Uterus (tissue), 4 donors: ENCODE data around the gene WDR43. TPM values are rescaled to one million over a fixed set of nuclear protein-coding genes. Genes with fewer than 3 reads are reported as not detected.
A peak's percentile ranks its signal among the peaks of the same experiment; 100 is the strongest.

Experiments used
- DNase-seq, 2 donors: peaks; one replicate each; pipeline ENCODE4 v3.0.0-alpha.2; 2019 to 2020
- H3K27ac ChIP-seq, 2 donors: fragments of 200-600 bp; sonication (generic); 1 replicate in 1 of 2; 2 replicates in 1 of 2; pipeline ENCODE4 v1.5.1; 2016 to 2018
- H3K27me3 ChIP-seq, 2 donors: fragments of 200-600 bp; sonication (generic); one replicate each; pipeline ENCODE4 v1.5.1; 2018 to 2019; ENCODE audit warnings: control low read depth in 1 of 2
- H3K36me3 ChIP-seq, 2 donors: fragments of 200-600 bp; sonication (generic); one replicate each; pipeline ENCODE4 v1.5.1; 2019; ENCODE audit warnings: control low read depth in 1 of 2
- H3K4me1 ChIP-seq, 2 donors: fragments of 200-600 bp; sonication (generic); one replicate each; pipeline ENCODE4 v1.5.1; 2018 to 2019; ENCODE audit warnings: control low read depth in 1 of 2
- H3K4me3 ChIP-seq, 2 donors: fragments of 200-600 bp; sonication (generic); 1 replicate in 1 of 2; 2 replicates in 1 of 2; pipeline ENCODE4 v1.5.1; 2018 to 2019; ENCODE audit warnings: mild to moderate bottlenecking in 1 of 2
- H3K9me3 ChIP-seq, 2 donors: fragments of 200-600 bp; sonication (generic); one replicate each; pipeline ENCODE4 v1.5.1; 2019; ENCODE audit warnings: control low read depth in 1 of 2
- POLR2A ChIP-seq, 2 donors: fragments of 450-650 bp; IDR thresholded peaks; one replicate each; pipeline ENCODE4 v1.6.1; 2016; ENCODE audit warnings: antibody characterized with exemption in 2 of 2, mild to moderate bottlenecking in 1 of 2, moderate library complexity in 1 of 2
- intact Hi-C: fragments of 100-400 bp; cut with DNase I; formaldehyde crosslinking; loops from one replicate; pipeline ENCODE4 v1.15.1; 2023; ENCODE audit warnings: low total_unique reads
- total RNA-seq, 4 donors: library from RNA; depleted of rRNA in 3 of 4; stranded (reverse); fragments of >200 nt in 3 of 4; gene quantifications; one replicate each; pipeline versions ENCODE4 v1.1.0 to v1.2.4, GENCODE V29; 2014 to 2023
- TF ChIP-seq, protein P1 (sequence below), 4 experiments: fragments of 200-600 bp in 2 of 4; fragments of 450-650 bp in 2 of 4; sonication (generic) in 2 of 4; IDR thresholded peaks; one replicate each; pipeline ENCODE4 v1.5.1; 2016 to 2019; ENCODE audit warnings: antibody characterized with exemption in 4 of 4, mild to moderate bottlenecking in 2 of 4, moderate library complexity in 1 of 4
- donor health status: DM: yes; HTN: yes; CAD: no.

WDR43 gene
- total RNA-seq, 4 donors from 2014 or later: 42.9 to 82.2 (median 74.6) TPM

DNA sequence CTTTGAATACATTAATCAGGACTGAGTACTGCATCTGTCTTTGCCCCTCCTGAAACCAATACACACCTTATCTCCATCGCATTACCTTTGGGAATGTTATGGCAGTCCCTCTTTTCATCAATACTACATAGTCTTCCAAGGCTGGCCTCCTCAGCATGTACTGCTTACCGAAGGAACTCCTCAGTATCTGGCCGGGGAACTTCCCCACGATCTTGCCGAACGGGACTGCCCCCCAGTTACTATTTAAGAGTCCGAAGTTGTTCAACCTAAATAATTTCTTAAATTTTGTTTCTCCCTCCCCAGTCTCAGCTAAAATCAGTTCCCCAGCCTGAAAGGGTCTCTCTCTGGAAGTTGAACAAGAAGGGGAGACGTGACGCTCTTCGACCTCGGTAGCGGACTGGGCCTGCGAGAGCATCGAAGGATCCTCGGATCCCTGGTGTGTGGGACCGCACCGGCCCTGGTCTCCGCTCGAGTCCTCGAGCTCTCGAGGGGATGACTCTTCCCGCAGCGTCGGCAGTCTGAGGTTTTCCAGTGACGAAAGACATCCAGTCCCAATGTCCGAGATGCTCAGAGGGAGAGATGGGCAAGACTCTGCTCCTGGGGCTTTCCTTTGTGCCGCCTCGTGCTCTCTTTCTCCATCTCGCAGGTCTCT lies 24.8 kb upstream of the WDR43 start:
- intact Hi-C loops: no loop called here
- no peaks in the 10 kb centered on the region for H3K4me1 ChIP-seq
- peak overlapping the region; percentile 77 to 95 for H3K4me3 ChIP-seq
- no peaks in the 10 kb centered on the region for H3K36me3 ChIP-seq
- no peaks in the 10 kb centered on the region for H3K9me3 ChIP-seq
- TF ChIP-seq, protein P1, sequence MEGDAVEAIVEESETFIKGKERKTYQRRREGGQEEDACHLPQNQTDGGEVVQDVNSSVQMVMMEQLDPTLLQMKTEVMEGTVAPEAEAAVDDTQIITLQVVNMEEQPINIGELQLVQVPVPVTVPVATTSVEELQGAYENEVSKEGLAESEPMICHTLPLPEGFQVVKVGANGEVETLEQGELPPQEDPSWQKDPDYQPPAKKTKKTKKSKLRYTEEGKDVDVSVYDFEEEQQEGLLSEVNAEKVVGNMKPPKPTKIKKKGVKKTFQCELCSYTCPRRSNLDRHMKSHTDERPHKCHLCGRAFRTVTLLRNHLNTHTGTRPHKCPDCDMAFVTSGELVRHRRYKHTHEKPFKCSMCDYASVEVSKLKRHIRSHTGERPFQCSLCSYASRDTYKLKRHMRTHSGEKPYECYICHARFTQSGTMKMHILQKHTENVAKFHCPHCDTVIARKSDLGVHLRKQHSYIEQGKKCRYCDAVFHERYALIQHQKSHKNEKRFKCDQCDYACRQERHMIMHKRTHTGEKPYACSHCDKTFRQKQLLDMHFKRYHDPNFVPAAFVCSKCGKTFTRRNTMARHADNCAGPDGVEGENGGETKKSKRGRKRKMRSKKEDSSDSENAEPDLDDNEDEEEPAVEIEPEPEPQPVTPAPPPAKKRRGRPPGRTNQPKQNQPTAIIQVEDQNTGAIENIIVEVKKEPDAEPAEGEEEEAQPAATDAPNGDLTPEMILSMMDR (IDR thresholded peaks at IDR 0.05): no peak
- no peak for TF ChIP-seq POLR2A (IDR thresholded peaks at IDR 0.05)
- peak overlapping the region; percentile 63 to 76 for H3K27ac ChIP-seq
- no peak for DNase-seq
- H3K27me3 ChIP-seq: no peaks in the 10 kb centered on the region

DNA sequence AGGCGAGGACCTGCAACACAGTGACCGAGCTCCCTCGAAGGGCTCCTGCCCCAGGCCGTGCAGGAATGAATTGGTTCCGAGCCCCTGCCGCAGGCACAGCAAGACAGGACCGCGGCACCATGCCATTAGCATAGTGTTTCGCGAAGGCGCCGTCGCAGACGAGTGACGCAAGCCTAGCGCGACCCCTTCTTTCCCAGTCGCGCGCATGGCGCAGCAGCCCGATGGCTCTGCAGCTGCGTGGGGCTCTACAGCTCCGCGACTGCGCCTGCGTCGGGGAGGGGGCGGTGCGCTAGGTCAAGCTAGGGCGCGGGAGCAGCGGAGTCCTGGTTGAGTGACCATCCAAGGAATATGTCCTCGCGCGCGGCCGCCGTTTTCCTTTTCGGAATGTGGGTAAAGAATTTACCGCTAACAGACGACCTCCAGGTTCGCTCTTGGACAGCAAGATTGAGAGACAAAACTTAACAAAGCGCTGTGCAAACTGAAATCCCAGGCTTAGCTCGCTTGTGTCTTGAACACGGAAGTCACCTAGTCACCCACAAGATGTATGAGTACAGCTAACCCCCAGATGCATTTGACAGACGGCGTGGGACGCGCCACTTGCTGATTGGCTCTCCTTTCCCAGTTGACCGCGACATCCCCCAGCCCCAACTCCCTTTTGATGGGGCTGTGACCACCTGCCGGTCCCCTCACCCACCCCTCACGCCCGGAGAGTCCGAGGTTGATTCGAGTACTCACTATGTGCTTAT lies 24.1 kb upstream of the WDR43 start, which contains the start of gene TRMT61B:
TRMT61B (minus strand) TSS at position 164 of the 746 bp plus-strand sequence; CDS start at position 132, 32 bp downstream.
- peak within 1 kb of the TSS; percentile 63 to 76 for H3K27ac ChIP-seq
- DNase-seq: peak; percentile 93 to 95
- H3K9me3 ChIP-seq: no peaks in the 10 kb centered on the region
- intact Hi-C loops: no loop called here
- H3K27me3 ChIP-seq: no peaks in the 10 kb centered on the region
- H3K4me1 ChIP-seq: no peaks in the 10 kb centered on the region
- no peaks in the 10 kb centered on the region for H3K36me3 ChIP-seq
- peak within 1 kb of the TSS; percentile 77 to 95 for H3K4me3 ChIP-seq
- TF ChIP-seq, protein P1 (IDR thresholded peaks at IDR 0.05): peak in 2 of 4 experiments; percentile 32 to 39
- peak; percentile 34 to 70 for TF ChIP-seq POLR2A (IDR thresholded peaks at IDR 0.05)

DNA sequence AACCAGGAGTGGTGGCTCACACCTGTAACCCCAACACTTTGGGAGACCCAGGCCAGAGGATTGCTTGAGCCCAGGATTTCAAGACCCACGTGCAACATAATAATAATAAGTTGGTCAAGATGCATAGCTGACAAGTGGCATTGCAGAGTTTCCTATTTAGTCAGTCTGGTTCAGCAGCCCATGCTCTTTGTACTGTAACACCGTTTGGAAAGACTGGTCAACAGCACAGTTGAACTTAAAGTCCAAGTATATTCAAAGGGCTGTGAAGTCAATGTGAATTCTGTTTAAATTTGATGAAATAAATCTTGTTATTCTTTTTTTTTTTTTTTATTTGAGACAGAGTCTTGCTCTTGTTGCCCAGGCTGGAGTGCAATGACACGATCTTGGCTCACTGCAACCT lies 22.8 kb upstream of the WDR43 start:
- DNase-seq: no peak
- no peaks in the 10 kb centered on the region for H3K36me3 ChIP-seq
- intact Hi-C loops: no loop called here
- TF ChIP-seq, protein P1 (IDR thresholded peaks at IDR 0.05): no peak
- TF ChIP-seq POLR2A (IDR thresholded peaks at IDR 0.05): no peak
- no peaks in the 10 kb centered on the region for H3K9me3 ChIP-seq
- H3K27ac ChIP-seq: no peak overlapping the region
- no peak overlapping the region for H3K4me3 ChIP-seq
- no peaks in the 10 kb centered on the region for H3K27me3 ChIP-seq
- no peaks in the 10 kb centered on the region for H3K4me1 ChIP-seq

DNA sequence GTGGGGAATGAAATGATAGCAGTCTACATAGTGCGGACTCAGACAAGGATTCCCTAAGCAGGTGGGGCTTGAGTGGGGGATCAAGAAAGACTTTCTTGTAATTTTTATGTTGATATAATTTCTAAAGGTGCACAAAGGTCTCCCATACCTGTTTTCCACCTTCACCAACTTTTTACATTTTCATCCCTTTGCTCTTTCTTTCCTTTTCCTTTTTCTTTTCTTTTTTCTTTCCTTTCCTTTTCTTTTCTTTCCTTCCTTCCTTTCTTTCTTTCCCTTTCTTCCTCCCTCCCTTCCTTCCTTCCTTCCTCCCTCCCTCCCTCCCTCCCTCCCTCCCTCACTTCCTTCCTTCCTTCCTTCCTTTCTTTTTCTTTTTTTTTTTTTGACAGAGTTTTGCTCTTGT lies 14.3 kb upstream of the WDR43 start:
- no peak for TF ChIP-seq POLR2A (IDR thresholded peaks at IDR 0.05)
- TF ChIP-seq, protein P1 (IDR thresholded peaks at IDR 0.05): no peak
- no peaks in the 10 kb centered on the region for H3K27me3 ChIP-seq
- no peaks in the 10 kb centered on the region for H3K4me1 ChIP-seq
- H3K4me3 ChIP-seq: no peak overlapping the region
- no peaks in the 10 kb centered on the region for H3K9me3 ChIP-seq
- DNase-seq: no peak
- H3K36me3 ChIP-seq: no peaks in the 10 kb centered on the region
- H3K27ac ChIP-seq: no peak overlapping the region
- intact Hi-C loops: no loop called here

DNA sequence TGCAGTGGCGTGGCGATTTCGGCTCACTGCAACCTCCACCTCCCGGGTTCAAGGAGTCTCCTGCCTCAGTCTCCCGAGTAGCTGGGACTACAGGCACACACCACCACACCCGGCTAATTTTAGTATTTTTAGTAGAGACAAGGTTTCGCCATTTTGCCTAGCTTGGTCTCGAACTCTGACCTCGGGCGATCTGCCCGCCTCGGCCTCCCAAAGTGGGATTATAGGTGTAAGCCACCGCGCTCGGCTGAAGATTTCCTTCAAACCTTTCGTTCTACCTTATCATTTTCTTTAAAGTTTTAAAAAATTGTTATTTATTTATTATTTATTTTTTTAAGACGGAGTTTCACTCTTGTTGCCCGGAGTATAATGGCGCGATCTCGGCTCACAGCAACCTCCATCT lies 979 bp upstream of the WDR43 start:
- no peaks in the 10 kb centered on the region for H3K9me3 ChIP-seq
- peak in 1 of 2 donors; percentile 20 for DNase-seq
- no peak overlapping the region for H3K4me3 ChIP-seq
- no peaks in the 10 kb centered on the region for H3K36me3 ChIP-seq
- intact Hi-C loops: loop anchor here (10.0 kb wide), 1 partner anchor 329 kb away; no protein-coding TSS in a partner anchor
- H3K27ac ChIP-seq: no peak overlapping the region
- TF ChIP-seq, protein P1 (IDR thresholded peaks at IDR 0.05): no peak
- TF ChIP-seq POLR2A (IDR thresholded peaks at IDR 0.05): no peak
- peaks cover 0 to 7% of the 10 kb centered on the region in 2 donors for H3K4me1 ChIP-seq
- no peaks in the 10 kb centered on the region for H3K27me3 ChIP-seq
